Prostate gland (tissue), 2 donors: ENCODE results near the gene UGGT1. TPM values are rescaled to one million over a fixed set of nuclear protein-coding genes. Genes with fewer than 3 reads are reported as not detected.

Experiments
- DNase-seq: peaks from one replicate; pipeline ENCODE4 v3.0.0-alpha.2; 2019; ENCODE audit warnings: low spot score
- H3K27ac ChIP-seq, 2 donors: fragments of 200-600 bp; sonication (generic); 2 replicates each; pipeline ENCODE4 v1.5.1; 2017 to 2019
- H3K27me3 ChIP-seq: fragments of 200-600 bp; sonication (generic); replicated peaks from 2 replicates; pipeline ENCODE4 v1.5.1; 2019; ENCODE audit not compliant: insufficient read depth
- H3K36me3 ChIP-seq, 2 donors: fragments of 200-600 bp; sonication (generic); 1 replicate in 1 of 2; 2 replicates in 1 of 2; pipeline versions ENCODE4 v1.5.1 to v1.8.1; 2017 to 2019
- H3K4me1 ChIP-seq: fragments of 200-600 bp; sonication (generic); replicated peaks from 2 replicates; pipeline ENCODE4 v1.5.1; 2019
- H3K4me3 ChIP-seq, 2 donors: fragments of 200-600 bp; sonication (generic); 2 replicates each; pipeline ENCODE4 v1.5.1; 2017 to 2019
- H3K9me3 ChIP-seq: fragments of 200-600 bp; sonication (generic); 2 replicates; pipeline ENCODE4 v1.5.1; 2017
- CTCF ChIP-seq, 4 experiments: fragments of 200-600 bp in 2 of 4; fragments of 450-650 bp in 2 of 4; sonication (generic) in 2 of 4; IDR thresholded peaks; 1 replicate in 3 of 4; 2 replicates in 1 of 4; pipeline ENCODE4 v1.5.1; 2016 to 2019; ENCODE audit warnings: antibody characterized with exemption in 4 of 4, mild to moderate bottlenecking in 2 of 4, moderate library complexity in 2 of 4
- POLR2A ChIP-seq: fragments of 450-650 bp; IDR thresholded peaks from one replicate; pipeline ENCODE4 v1.6.1; 2016; ENCODE audit warnings: antibody characterized with exemption, mild to moderate bottlenecking
- POLR2AphosphoS5 ChIP-seq: sonication (generic); formaldehyde crosslinking; IDR thresholded peaks from one replicate; pipeline ENCODE4 v1.6.1; 2017; ENCODE audit warnings: antibody characterized with exemption
- WGBS: methylation state at CpG from one replicate; pipeline ENCODE4 v1.1.5; 2018; 5-methylcytosine and 5-hydroxymethylcytosine counted together
- intact Hi-C: fragments of 100-400 bp; cut with DNase I; formaldehyde crosslinking; loops from one replicate; pipeline ENCODE4 v1.14.2; 2022
- total RNA-seq, 2 donors: library from RNA; depleted of rRNA; stranded (reverse); fragments of >200 nt; gene quantifications; one replicate each; pipeline ENCODE4 v1.1.0, GENCODE V29; 2016

Gene UGGT1
- total RNA-seq, 2 donors from 2014 or later, result 34.7 to 45.2 TPM

DNA sequence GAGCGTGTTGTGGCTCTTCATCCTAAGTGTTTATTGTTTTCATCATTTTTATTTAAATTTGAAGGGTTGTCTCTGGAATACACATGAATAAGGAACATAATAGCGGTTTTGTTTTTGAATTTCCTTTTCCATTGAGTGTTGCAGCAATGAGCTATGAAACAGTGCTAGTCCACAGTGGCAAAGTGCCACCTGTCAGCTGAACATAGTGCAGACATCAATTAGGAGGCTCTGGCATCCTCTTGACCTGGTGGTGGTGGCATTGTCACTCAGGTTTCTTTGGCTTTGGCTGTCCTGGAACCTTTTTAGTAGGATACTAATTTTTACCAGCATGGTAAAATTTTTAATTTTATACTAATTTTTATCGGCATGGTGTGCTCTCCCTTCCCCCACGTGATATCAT, 63.2 kb downstream of the UGGT1 start:
- 96% methylated on average over 4 of the region's 4 CpGs for WGBS
- DNase-seq, result no peak
- intact Hi-C loops, result no loop called here
- TF ChIP-seq CTCF (IDR thresholded peaks at IDR 0.05) (no peak), POLR2A (no peak), POLR2AphosphoS5 (no peak)
- Histone ChIP-seq H3K4me1 (no peaks in the 10 kb centered on the region), H3K27me3 (no peaks in the 10 kb centered on the region), H3K36me3 (peaks cover 0 to 4% of the 10 kb centered on the region in 2 donors), H3K4me3 (no peak overlapping the region), H3K9me3 (no peaks in the 10 kb centered on the region), H3K27ac (no peak overlapping the region)

- no peaks in the 10 kb centered on the region for H3K9me3 ChIP-seq
- intact Hi-C loops, result no loop called here
- H3K27me3 ChIP-seq, result no peaks in the 10 kb centered on the region
- WGBS, result 81% methylated on average over 9 of the region's 9 CpGs
- TF ChIP-seq POLR2AphosphoS5 (no peak), POLR2A (no peak), CTCF (IDR thresholded peaks at IDR 0.05) (no peak)
- DNase-seq, result no peak
- H3K4me3 ChIP-seq, result no peak overlapping the region
- H3K36me3 ChIP-seq, result peaks cover 0 to 4% of the 10 kb centered on the region in 2 donors
- no peaks in the 10 kb centered on the region for H3K4me1 ChIP-seq
- no peak overlapping the region for H3K27ac ChIP-seq
Observed at GRCh38 chr2:128155970-128156369, 65.0 kb downstream of the UGGT1 start.

- Histone ChIP-seq H3K27ac (no peak overlapping the region), H3K36me3 (peaks cover 0 to 4% of the 10 kb centered on the region in 2 donors), H3K4me3 (no peak overlapping the region), H3K27me3 (no peaks in the 10 kb centered on the region), H3K4me1 (no peaks in the 10 kb centered on the region), H3K9me3 (no peaks in the 10 kb centered on the region)
- no peak for DNase-seq
- 89% methylated on average over 3 of the region's 3 CpGs for WGBS
- intact Hi-C loops, result no loop called here
- TF ChIP-seq POLR2A (no peak), POLR2AphosphoS5 (no peak), CTCF (IDR thresholded peaks at IDR 0.05) (no peak)
Observed at GRCh38 chr2:128156812-128157211, 65.8 kb downstream of the UGGT1 start.

- no peak overlapping the region for H3K4me3 ChIP-seq
- H3K27me3 ChIP-seq, result no peaks in the 10 kb centered on the region
- no peaks in the 10 kb centered on the region for H3K4me1 ChIP-seq
- no peak for TF ChIP-seq POLR2A
- no peak for TF ChIP-seq POLR2AphosphoS5
- TF ChIP-seq CTCF (IDR thresholded peaks at IDR 0.05), result no peak
- H3K27ac ChIP-seq, result no peak overlapping the region
- 93% methylated on average over 3 of the region's 3 CpGs for WGBS
- no peaks in the 10 kb centered on the region for H3K9me3 ChIP-seq
- no peak for DNase-seq
- H3K36me3 ChIP-seq, result peaks cover 0 to 4% of the 10 kb centered on the region in 2 donors
- intact Hi-C loops, result no loop called here
Observed at GRCh38 chr2:128157644-128158043, 66.6 kb downstream of the UGGT1 start.

GRCh38 chr2:128158176-128158575, 67.2 kb downstream of the UGGT1 start:
- Histone ChIP-seq H3K4me1 (no peaks in the 10 kb centered on the region), H3K9me3 (no peaks in the 10 kb centered on the region), H3K27ac (no peak overlapping the region), H3K4me3 (no peak overlapping the region), H3K36me3 (peaks cover 0 to 2% of the 10 kb centered on the region in 2 donors), H3K27me3 (no peaks in the 10 kb centered on the region)
- TF ChIP-seq POLR2AphosphoS5, result no peak
- TF ChIP-seq POLR2A, result no peak
- no peak for TF ChIP-seq CTCF (IDR thresholded peaks at IDR 0.05)
- 97% methylated on average over 1 of the region's 1 CpG for WGBS
- no peak for DNase-seq
- intact Hi-C loops, result no loop called here
